Smooth muscle cell (in vitro differentiated cells): ENCODE measurements around the gene IFIT2. TPM values are rescaled to one million over a fixed set of nuclear protein-coding genes. Genes with fewer than 3 reads are reported as not detected.

ENCODE experiments used
- DNase-seq: peaks from one replicate; lab custom pipeline; 2025; ENCODE audit not compliant: unreplicated experiment; lab: John Stamatoyannopoulos, UW
- H2AFZ ChIP-seq: fragments of 200-600 bp; sonication (generic); 2 replicates; pipeline ENCODE4 v1.6.0; 2016; ENCODE audit warnings: antibody characterized with exemption, low read depth, mild to moderate bottlenecking
- H3F3A ChIP-seq: fragments of 200-600 bp; sonication (generic); 2 replicates; pipeline ENCODE4 v1.6.0; 2017; ENCODE audit warnings: antibody characterized with exemption, low read depth
- H3K27ac ChIP-seq: fragments of 200-600 bp; sonication (generic); 2 replicates; pipeline ENCODE4 v1.5.1; 2016; ENCODE audit warnings: low read depth, mild to moderate bottlenecking
- H3K27me3 ChIP-seq: fragments of 200-600 bp; sonication (generic); 2 replicates; pipeline ENCODE4 v1.6.1; 2016; ENCODE audit warnings: low read depth, mild to moderate bottlenecking
- H3K36me3 ChIP-seq: fragments of 200-600 bp; sonication (generic); 2 replicates; pipeline ENCODE4 v1.5.1; 2016; ENCODE audit warnings: low read depth
- H3K4me1 ChIP-seq: fragments of 200-600 bp; sonication (generic); 2 replicates; pipeline ENCODE4 v1.5.1; 2016; ENCODE audit warnings: low read depth
- H3K4me2 ChIP-seq: fragments of 200-600 bp; sonication (generic); 2 replicates; pipeline ENCODE4 v1.6.0; 2016; ENCODE audit warnings: mild to moderate bottlenecking
- H3K4me3 ChIP-seq: fragments of 200-600 bp; sonication (generic); 2 replicates; pipeline ENCODE4 v1.5.1; 2016; ENCODE audit warnings: mild to moderate bottlenecking
- H3K79me2 ChIP-seq: fragments of 200-600 bp; sonication (generic); 2 replicates; pipeline ENCODE4 v1.6.0; 2016; ENCODE audit warnings: low read depth, mild to moderate bottlenecking
- H3K9ac ChIP-seq: fragments of 200-600 bp; sonication (generic); 2 replicates; pipeline ENCODE4 v1.6.0; 2016; ENCODE audit warnings: low read depth
- H3K9me3 ChIP-seq: fragments of 200-600 bp; sonication (generic); replicated peaks from 2 replicates; pipeline ENCODE4 v1.5.1; 2016; ENCODE audit warnings: low read depth
- H4K20me1 ChIP-seq: fragments of 200-600 bp; sonication (generic); 2 replicates; pipeline ENCODE4 v1.6.0; 2016; ENCODE audit warnings: low read depth
- WGBS: methylation state at CpG from one replicate; pipeline ENCODE4 v1.1.7; 2016; ENCODE audit warnings: low lambda C conversion rate; 5-methylcytosine and 5-hydroxymethylcytosine counted together
- polyA plus RNA-seq: library from polyadenylated mRNA; unstranded; fragments of >200 nt; fragmentation: Nextera tagmentation; extraction: Ambion mirVana; gene quantifications from 2 replicates; pipeline ENCODE4 v1.2.1, GENCODE V29; 2016
- total RNA-seq: library from RNA; depleted of rRNA; stranded (reverse); fragments of >200 nt; gene quantifications from 2 replicates; pipeline ENCODE4 v1.2.3, GENCODE V29; 2014
- TF ChIP-seq, protein P1 (sequence below): fragments of 200-600 bp; sonication (generic); IDR thresholded peaks from 2 replicates; pipeline ENCODE4 v1.5.1; 2017; ENCODE audit warnings: borderline replicate concordance, mild to moderate bottlenecking, antibody characterized with exemption; ENCODE audit not compliant: insufficient read depth, poor library complexity, severe bottlenecking

IFIT2 gene
- total and polyA plus RNA-seq, 2 experiments from 2014 or later, result 0.27 to 1.5 TPM

DNA sequence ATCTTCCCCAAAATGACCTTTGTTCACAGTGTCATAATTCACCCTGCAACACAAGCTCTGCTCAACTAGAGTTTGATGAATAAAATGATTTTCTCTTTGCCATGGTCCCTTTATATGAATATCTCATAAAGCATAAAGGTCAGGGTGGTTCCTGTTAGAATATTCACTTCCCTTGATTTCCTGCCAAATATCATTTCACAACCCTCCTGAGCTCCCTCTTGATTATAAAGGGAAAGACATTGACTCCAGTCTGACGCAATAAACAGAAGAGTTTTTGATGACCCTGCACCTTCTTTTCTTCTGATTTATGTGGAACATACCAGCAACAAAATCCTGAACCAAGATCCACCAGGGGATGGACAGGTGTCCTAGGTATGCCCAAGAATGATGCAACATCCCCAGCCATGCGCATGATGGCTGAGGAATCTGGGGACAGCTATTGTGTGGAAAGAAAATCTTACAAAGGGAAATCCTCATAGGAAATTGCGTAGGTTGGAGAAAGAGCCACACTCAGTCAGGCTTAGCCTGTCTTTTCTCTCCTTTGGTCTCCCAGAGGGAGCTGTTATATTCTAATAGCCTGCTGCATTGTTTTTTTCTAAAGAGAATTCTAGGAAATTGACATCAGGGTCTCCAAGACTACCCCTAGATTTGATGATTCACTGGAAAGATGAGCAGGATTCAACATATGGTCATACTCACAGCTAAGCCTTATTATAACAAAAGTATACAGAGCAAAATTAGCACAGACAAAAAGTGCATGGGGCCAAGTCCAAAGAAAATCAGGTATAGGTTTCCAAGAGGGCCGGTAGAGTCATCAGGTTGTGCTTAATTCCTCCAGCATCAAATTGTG is 44.8 kb downstream of the IFIT2 start:
- no peaks in the 10 kb centered on the region for H3K27me3 ChIP-seq
- no peak overlapping the region for H2AFZ ChIP-seq
- H3K9me3 ChIP-seq, result no peaks in the 10 kb centered on the region
- no peak for DNase-seq
- no peak overlapping the region for H3K9ac ChIP-seq
- no peaks in the 10 kb centered on the region for H3K36me3 ChIP-seq
- no peak overlapping the region for H3K4me2 ChIP-seq
- H3K79me2 ChIP-seq, result no peaks in the 10 kb centered on the region
- H3K4me3 ChIP-seq, result no peak overlapping the region
- H3K27ac ChIP-seq, result peak overlapping the region; percentile 99
- TF ChIP-seq, protein P1, sequence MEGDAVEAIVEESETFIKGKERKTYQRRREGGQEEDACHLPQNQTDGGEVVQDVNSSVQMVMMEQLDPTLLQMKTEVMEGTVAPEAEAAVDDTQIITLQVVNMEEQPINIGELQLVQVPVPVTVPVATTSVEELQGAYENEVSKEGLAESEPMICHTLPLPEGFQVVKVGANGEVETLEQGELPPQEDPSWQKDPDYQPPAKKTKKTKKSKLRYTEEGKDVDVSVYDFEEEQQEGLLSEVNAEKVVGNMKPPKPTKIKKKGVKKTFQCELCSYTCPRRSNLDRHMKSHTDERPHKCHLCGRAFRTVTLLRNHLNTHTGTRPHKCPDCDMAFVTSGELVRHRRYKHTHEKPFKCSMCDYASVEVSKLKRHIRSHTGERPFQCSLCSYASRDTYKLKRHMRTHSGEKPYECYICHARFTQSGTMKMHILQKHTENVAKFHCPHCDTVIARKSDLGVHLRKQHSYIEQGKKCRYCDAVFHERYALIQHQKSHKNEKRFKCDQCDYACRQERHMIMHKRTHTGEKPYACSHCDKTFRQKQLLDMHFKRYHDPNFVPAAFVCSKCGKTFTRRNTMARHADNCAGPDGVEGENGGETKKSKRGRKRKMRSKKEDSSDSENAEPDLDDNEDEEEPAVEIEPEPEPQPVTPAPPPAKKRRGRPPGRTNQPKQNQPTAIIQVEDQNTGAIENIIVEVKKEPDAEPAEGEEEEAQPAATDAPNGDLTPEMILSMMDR, result no peak
- H3K4me1 ChIP-seq, result peaks cover 50% of the 10 kb centered on the region
- H3F3A ChIP-seq, result peaks cover 18% of the 10 kb centered on the region
- WGBS, result 78% methylated on average over 4 of the region's 4 CpGs
- H4K20me1 ChIP-seq, result no peaks in the 10 kb centered on the region

DNA sequence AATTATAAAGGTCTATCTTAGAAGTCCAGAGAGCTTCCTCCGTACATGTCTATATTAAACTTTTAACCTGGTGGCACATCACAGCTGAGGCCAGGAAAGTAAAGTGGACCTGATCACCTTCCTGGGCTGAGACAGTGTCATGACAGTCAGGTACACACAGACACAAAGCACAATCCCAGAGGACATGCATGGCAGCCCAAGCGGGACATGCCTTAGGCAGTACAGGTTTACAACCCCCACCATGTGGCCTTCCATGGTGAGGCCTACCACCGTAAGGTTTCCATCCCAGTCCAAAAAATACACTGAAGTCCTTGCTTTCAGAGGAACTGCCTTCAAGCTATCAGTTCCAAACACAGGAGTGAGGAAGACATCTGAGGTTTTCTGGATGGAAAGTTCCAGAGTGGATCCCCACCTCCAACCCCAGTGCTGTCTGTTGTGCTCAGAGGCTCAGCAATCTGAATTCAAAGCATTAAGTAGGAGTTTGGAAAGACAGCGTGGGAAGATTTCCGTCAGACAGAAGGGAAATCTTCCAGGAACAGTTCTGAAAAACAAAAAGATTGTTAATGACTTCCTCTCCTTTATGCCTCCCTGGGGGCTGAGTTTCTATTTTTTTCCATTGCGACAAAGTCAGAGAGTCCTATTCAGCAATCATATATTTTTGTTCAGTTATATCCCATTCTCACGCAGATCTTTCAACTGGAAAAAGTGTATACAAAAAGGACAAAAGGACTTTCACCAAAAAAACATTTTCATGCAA is 46.0 kb downstream of the IFIT2 start:
- H3K9ac ChIP-seq, result peak overlapping the region; percentile 9
- DNase-seq, result no peak
- WGBS, result 56% methylated on average over 7 of the region's 7 CpGs
- no peak overlapping the region for H3K4me3 ChIP-seq
- H3K79me2 ChIP-seq, result no peaks in the 10 kb centered on the region
- H3K27me3 ChIP-seq, result no peaks in the 10 kb centered on the region
- H3K36me3 ChIP-seq, result no peaks in the 10 kb centered on the region
- peak overlapping the region; percentile 73 for H2AFZ ChIP-seq
- H3K27ac ChIP-seq, result peak overlapping the region; percentile 99
- peak overlapping the region; percentile 32 for H3K4me2 ChIP-seq
- no peaks in the 10 kb centered on the region for H3K9me3 ChIP-seq
- H3F3A ChIP-seq, result peaks cover 18% of the 10 kb centered on the region
- peaks cover 52% of the 10 kb centered on the region for H3K4me1 ChIP-seq
- TF ChIP-seq, protein P1, result no peak
- H4K20me1 ChIP-seq, result no peaks in the 10 kb centered on the region

DNA sequence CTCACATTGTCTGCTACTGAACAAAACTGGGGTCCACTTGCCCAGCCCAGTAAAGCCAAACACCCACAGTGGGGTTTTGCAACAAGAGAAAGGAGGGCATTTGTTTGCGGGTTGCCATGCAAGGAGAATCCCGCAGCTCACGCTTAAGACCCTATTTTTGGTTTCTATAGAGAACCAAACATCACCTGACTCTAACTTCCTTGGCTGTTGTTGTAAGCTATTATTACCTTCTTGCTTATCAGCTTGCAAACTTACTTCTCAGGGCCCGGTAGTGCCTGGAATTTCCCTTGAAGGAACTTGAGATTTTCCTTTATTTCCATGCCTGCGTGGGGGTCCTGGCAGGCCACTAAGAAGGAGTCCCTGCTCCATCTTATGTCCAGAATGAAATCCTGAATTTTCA is 46.6 kb downstream of the IFIT2 start:
- H3K9ac ChIP-seq, result no peak overlapping the region
- no peak for DNase-seq
- no peaks in the 10 kb centered on the region for H3K36me3 ChIP-seq
- peaks cover 21% of the 10 kb centered on the region for H3F3A ChIP-seq
- H4K20me1 ChIP-seq, result no peaks in the 10 kb centered on the region
- peak overlapping the region; percentile 32 for H3K4me2 ChIP-seq
- H3K27ac ChIP-seq, result peak overlapping the region; percentile 99
- WGBS, result 53% methylated on average over 5 of the region's 5 CpGs
- no peaks in the 10 kb centered on the region for H3K79me2 ChIP-seq
- no peak overlapping the region for H3K4me3 ChIP-seq
- H2AFZ ChIP-seq, result no peak overlapping the region
- peaks cover 52% of the 10 kb centered on the region for H3K4me1 ChIP-seq
- H3K27me3 ChIP-seq, result no peaks in the 10 kb centered on the region
- TF ChIP-seq, protein P1, result no peak
- no peaks in the 10 kb centered on the region for H3K9me3 ChIP-seq
